Hepatocyte (in vitro differentiated cells): ENCODE measurements around the gene KSR2. TPM values are rescaled to one million over a fixed set of nuclear protein-coding genes. Genes with fewer than 3 reads are reported as not detected.
"Not testable (repeated sequence)": the region's sequence is repeated elsewhere in the genome, so short reads cannot be mapped to it uniquely, and the experiment has no call there.

Source experiments
- DNase-seq: peaks from one replicate; pipeline ENCODE4 v3.0.0-alpha.2; 2016; ENCODE audit warnings: low spot score
- H2AFZ ChIP-seq: fragments of 200-600 bp; sonication (generic); 2 replicates; pipeline ENCODE4 v1.6.0; 2016; ENCODE audit warnings: antibody characterized with exemption, mild to moderate bottlenecking
- H3K27ac ChIP-seq: fragments of 200-600 bp; sonication (generic); 2 replicates; pipeline ENCODE4 v1.5.1; 2016; ENCODE audit warnings: mild to moderate bottlenecking
- H3K27me3 ChIP-seq: fragments of 200-600 bp; sonication (generic); 2 replicates; pipeline ENCODE4 v1.6.1; 2016
- H3K36me3 ChIP-seq: fragments of 200-600 bp; sonication (generic); replicated peaks from 2 replicates; pipeline ENCODE4 v1.5.1; 2016; ENCODE audit warnings: low read depth; ENCODE audit not compliant: insufficient read depth
- H3K4me1 ChIP-seq: fragments of 200-600 bp; sonication (generic); 2 replicates; pipeline ENCODE4 v1.5.1; 2016; ENCODE audit warnings: mild to moderate bottlenecking, moderate library complexity; ENCODE audit not compliant: insufficient read depth
- H3K4me2 ChIP-seq: fragments of 200-600 bp; sonication (generic); 2 replicates; pipeline ENCODE4 v1.6.0; 2016
- H3K4me3 ChIP-seq: fragments of 200-600 bp; sonication (generic); 2 replicates; pipeline ENCODE4 v1.5.1; 2016; ENCODE audit warnings: mild to moderate bottlenecking
- H3K79me2 ChIP-seq: fragments of 200-600 bp; sonication (generic); 2 replicates; pipeline ENCODE4 v1.6.0; 2017; ENCODE audit warnings: mild to moderate bottlenecking
- H3K9me2 ChIP-seq: fragments of 200-600 bp; sonication (generic); replicated peaks from 2 replicates; pipeline ENCODE4 v1.6.0; 2017; ENCODE audit warnings: mild to moderate bottlenecking; ENCODE audit not compliant: insufficient read depth
- H3K9me3 ChIP-seq: fragments of 200-600 bp; sonication (generic); 2 replicates; pipeline ENCODE4 v1.5.1; 2016; ENCODE audit warnings: low read depth, mild to moderate bottlenecking
- H4K20me1 ChIP-seq: fragments of 200-600 bp; sonication (generic); 2 replicates; pipeline ENCODE4 v1.6.0; 2016; ENCODE audit warnings: mild to moderate bottlenecking; ENCODE audit not compliant: insufficient read depth, poor library complexity, severe bottlenecking
- CTCF ChIP-seq: fragments of 200-600 bp; sonication (generic); IDR thresholded peaks from 2 replicates; pipeline ENCODE4 v1.5.1; 2016; ENCODE audit warnings: antibody characterized with exemption, mild to moderate bottlenecking; ENCODE audit not compliant: poor library complexity
- EZH2 ChIP-seq: fragments of 200-600 bp; sonication (generic); IDR thresholded peaks from 2 replicates; pipeline ENCODE4 v1.6.1; 2016; ENCODE audit warnings: antibody characterized with exemption, mild to moderate bottlenecking, borderline replicate concordance
- EZH2phosphoT487 ChIP-seq: fragments of 200-600 bp; sonication (generic); IDR thresholded peaks from one replicate; pipeline ENCODE4 v1.6.1; 2018; ENCODE audit warnings: antibody characterized with exemption, mild to moderate bottlenecking, low read depth, moderate library complexity; ENCODE audit not compliant: unreplicated experiment, severe bottlenecking
- WGBS: methylation state at CpG from one replicate; pipeline ENCODE4 v1.1.6; 2016; ENCODE audit warnings: low lambda C conversion rate; ENCODE audit errors: missing lambda C conversion rate; 5-methylcytosine and 5-hydroxymethylcytosine counted together
- polyA plus RNA-seq: library from polyadenylated mRNA; unstranded; fragments of >200 nt; fragmentation: Nextera tagmentation; extraction: Ambion mirVana; gene quantifications from 2 replicates; pipeline ENCODE4 v1.2.1, GENCODE V29; 2016
- total RNA-seq: library from RNA; depleted of rRNA; stranded (reverse); fragments of >200 nt; gene quantifications from 2 replicates; pipeline ENCODE4 v1.2.3, GENCODE V29; 2014

KSR2 gene
- total and polyA plus RNA-seq, 2 experiments from 2014 or later = 0.37 to 0.46 TPM

GRCh38 chr12:117750657-117751056, 218.1 kb downstream of the KSR2 start:
- no peaks in the 10 kb centered on the region for H3K36me3 ChIP-seq
- no peak overlapping the region for H2AFZ ChIP-seq
- H3K27ac ChIP-seq = no peak overlapping the region
- no peak overlapping the region for H3K4me3 ChIP-seq
- no peak overlapping the region for H3K4me2 ChIP-seq
- H3K27me3 ChIP-seq = no peaks in the 10 kb centered on the region
- no peaks in the 10 kb centered on the region for H3K9me2 ChIP-seq
- 95% methylated on average over 2 of the region's 2 CpGs for WGBS
- TF ChIP-seq CTCF = no peak
- no peak for TF ChIP-seq EZH2
- TF ChIP-seq EZH2phosphoT487 = no peak
- DNase-seq = no peak
- no peaks in the 10 kb centered on the region for H3K4me1 ChIP-seq
- no peaks in the 10 kb centered on the region for H4K20me1 ChIP-seq
- no peaks in the 10 kb centered on the region for H3K9me3 ChIP-seq
- no peaks in the 10 kb centered on the region for H3K79me2 ChIP-seq

- no peaks in the 10 kb centered on the region for H3K27me3 ChIP-seq
- no peaks in the 10 kb centered on the region for H3K9me3 ChIP-seq
- no peak overlapping the region for H3K4me2 ChIP-seq
- no peaks in the 10 kb centered on the region for H3K79me2 ChIP-seq
- H2AFZ ChIP-seq = no peak overlapping the region
- no peaks in the 10 kb centered on the region for H4K20me1 ChIP-seq
- no peaks in the 10 kb centered on the region for H3K4me1 ChIP-seq
- H3K36me3 ChIP-seq = no peaks in the 10 kb centered on the region
- no peak overlapping the region for H3K27ac ChIP-seq
- 77% methylated on average over 3 of the region's 3 CpGs for WGBS
- no peak for TF ChIP-seq EZH2phosphoT487
- TF ChIP-seq EZH2 = no peak
- TF ChIP-seq CTCF = no peak
- H3K4me3 ChIP-seq = no peak overlapping the region
- no peak for DNase-seq
- no peaks in the 10 kb centered on the region for H3K9me2 ChIP-seq
Observed at GRCh38 chr12:117749431-117749830, 219.4 kb downstream of the KSR2 start.

- not testable (repeated sequence) for H3K27ac ChIP-seq, H3K79me2 ChIP-seq, H3K4me1 ChIP-seq, H3K36me3 ChIP-seq, H3K4me2 ChIP-seq, H3K27me3 ChIP-seq, H4K20me1 ChIP-seq, H2AFZ ChIP-seq, H3K9me3 ChIP-seq, H3K9me2 ChIP-seq, H3K4me3 ChIP-seq, DNase-seq
Observed at GRCh38 chr12:117746358-117746757, 222.4 kb downstream of the KSR2 start.

GRCh38 chr12:117744418-117744817, 224.4 kb downstream of the KSR2 start:
- DNase-seq = no peak
- H3K4me1 ChIP-seq = no peaks in the 10 kb centered on the region
- H3K36me3 ChIP-seq = no peaks in the 10 kb centered on the region
- 8% methylated on average over 1 of the region's 1 CpG for WGBS
- H2AFZ ChIP-seq = no peak overlapping the region
- TF ChIP-seq EZH2 (no peak), EZH2phosphoT487 (no peak), CTCF (no peak)
- no peaks in the 10 kb centered on the region for H3K79me2 ChIP-seq
- no peak overlapping the region for H3K4me2 ChIP-seq
- no peak overlapping the region for H3K4me3 ChIP-seq
- H4K20me1 ChIP-seq = no peaks in the 10 kb centered on the region
- no peak overlapping the region for H3K27ac ChIP-seq
- H3K27me3 ChIP-seq = no peaks in the 10 kb centered on the region
- H3K9me3 ChIP-seq = no peaks in the 10 kb centered on the region
- H3K9me2 ChIP-seq = no peaks in the 10 kb centered on the region
